Endometrium (tissue), 2 donors: Measurements from ENCODE around the gene SCGB1D1.

Experiments used
- FAIRE-seq: peaks from 2 replicates; lab custom pipeline; 2012; peaks lifted over from hg19 to GRCh38; lab: Jason Lieb, UNC
- donor health status: control.
- donor health status: control.

The SCGB1D1 gene

GRCh38 chr11:62233730-62234129 lies 43.7 kb downstream of the SCGB1D1 start:
- no peak for FAIRE-seq

- no peak for FAIRE-seq
Observed at GRCh38 chr11:62236187-62236586, 46.2 kb downstream of the SCGB1D1 start.

GRCh38 chr11:62237499-62237898 lies 47.5 kb downstream of the SCGB1D1 start:
- no peak for FAIRE-seq

GRCh38 chr11:62238151-62238550 lies 48.1 kb downstream of the SCGB1D1 start:
- no peak for FAIRE-seq

GRCh38 chr11:62241095-62241494 lies 51.1 kb downstream of the SCGB1D1 start:
- FAIRE-seq = no peak

- no peak for FAIRE-seq
Observed at GRCh38 chr11:62242021-62242420, 52.0 kb downstream of the SCGB1D1 start, which contains the start of gene SCGB1D2. Gene SCGB1D2, plus strand, starts transcription at chr11:62242239. Its CDS starts 69 bp downstream, at chr11:62242308.
